HEK293 (cell line): Measurements from ENCODE around the gene TRIM65.

Experiments
- CTCF ChIA-PET: fragments of 350-600 bp; formaldehyde crosslinking; extraction: SDS; loops from one replicate; lab custom pipeline; 2021; ENCODE audit warnings: antibody characterized with exemption; lab: Yijun Ruan, JAX
- POLR2A ChIA-PET: fragments of 300-600 bp; formaldehyde crosslinking; extraction: SDS; loops from one replicate; lab custom pipeline; 2020; ENCODE audit warnings: antibody characterized with exemption, inconsistent platforms; lab: Yijun Ruan, JAX
- H3K27ac ChIP-seq: fragments of 200-500 bp; sonication (Bioruptor generic); 2 replicates; pipeline ENCODE4 v1.5.1; 2014; ENCODE audit warnings: low read depth, low read length, control low read depth, inconsistent platforms; ENCODE audit errors: extremely low read depth
- H3K36me3 ChIP-seq, 2 experiments: fragments of 200-500 bp in 1 of 2; sonication (Bioruptor generic) in 1 of 2; 1 replicate in 1 of 2; 2 replicates in 1 of 2; pipeline ENCODE4 v1.5.1; 2014 to 2017; ENCODE audit warnings: inconsistent platforms in 2 of 2, low read length in 2 of 2; ENCODE audit not compliant: control insufficient read depth in 2 of 2, insufficient read depth in 1 of 2
- H3K4me1 ChIP-seq: fragments of 200-500 bp; sonication (Bioruptor generic); 2 replicates; pipeline ENCODE4 v1.5.1; 2014; ENCODE audit warnings: mild to moderate bottlenecking, low read length, inconsistent platforms; ENCODE audit not compliant: control insufficient read depth, insufficient read depth
- H3K4me3 ChIP-seq: 2 replicates; pipeline ENCODE4 v1.5.1; 2011; ENCODE audit warnings: low read depth, mild to moderate bottlenecking, control low read depth, low read length, moderate library complexity
- H3K9me3 ChIP-seq: fragments of 200-500 bp; sonication (Bioruptor generic); 2 replicates; pipeline ENCODE4 v1.5.1; 2014; ENCODE audit warnings: low read depth, low read length, inconsistent platforms; ENCODE audit not compliant: control insufficient read depth, insufficient read depth
- EGR2 ChIP-seq: fragments of 450-650 bp; formaldehyde crosslinking; IDR thresholded peaks from 2 replicates; pipeline ENCODE4 v1.5.1; 2016; ENCODE audit warnings: low read depth, missing biosample characterization, missing genetic modification characterization
- GLIS1 ChIP-seq: fragments of 450-650 bp; formaldehyde crosslinking; IDR thresholded peaks from 2 replicates; pipeline ENCODE4 v1.5.1; 2016; ENCODE audit warnings: missing biosample characterization, missing genetic modification characterization
- GLIS2 ChIP-seq: fragments of 450-650 bp; formaldehyde crosslinking; IDR thresholded peaks from 2 replicates; pipeline ENCODE4 v1.5.1; 2016; ENCODE audit warnings: missing biosample characterization, missing genetic modification characterization
- KLF1 ChIP-seq: fragments of 450-650 bp; formaldehyde crosslinking; IDR thresholded peaks from 2 replicates; pipeline ENCODE4 v1.5.1; 2016; ENCODE audit warnings: missing biosample characterization, missing genetic modification characterization
- KLF9 ChIP-seq: fragments of 450-650 bp; formaldehyde crosslinking; IDR thresholded peaks from 2 replicates; pipeline ENCODE4 v1.5.1; 2016; ENCODE audit warnings: missing biosample characterization, missing genetic modification characterization, low read depth
- MYNN ChIP-seq: fragments of 450-650 bp; formaldehyde crosslinking; IDR thresholded peaks from 2 replicates; pipeline ENCODE4 v1.5.1; 2016; ENCODE audit warnings: missing biosample characterization, missing genetic modification characterization, borderline replicate concordance
- ZEB2 ChIP-seq: fragments of 450-650 bp; formaldehyde crosslinking; IDR thresholded peaks from 2 replicates; pipeline ENCODE4 v1.5.1; 2016; ENCODE audit warnings: missing biosample characterization, missing genetic modification characterization
- ZFHX2 ChIP-seq: fragments of 450-650 bp; formaldehyde crosslinking; conservative IDR thresholded peaks from 2 replicates; pipeline ENCODE4 v1.5.1; 2016; ENCODE audit warnings: missing biosample characterization, missing genetic modification characterization
- ZIC2 ChIP-seq: fragments of 450-650 bp; formaldehyde crosslinking; IDR thresholded peaks from 2 replicates; pipeline ENCODE4 v1.5.1; 2016; ENCODE audit warnings: missing biosample characterization, missing genetic modification characterization
- ZNF132 ChIP-seq: fragments of 450-650 bp; formaldehyde crosslinking; IDR thresholded peaks from 2 replicates; pipeline ENCODE4 v1.5.1; 2017; ENCODE audit warnings: missing biosample characterization, missing genetic modification characterization, borderline replicate concordance
- ZNF239 ChIP-seq: fragments of 450-650 bp; formaldehyde crosslinking; IDR thresholded peaks from 2 replicates; pipeline ENCODE4 v1.5.1; 2016; ENCODE audit warnings: missing biosample characterization, missing genetic modification characterization
- ZNF26 ChIP-seq: fragments of 450-650 bp; formaldehyde crosslinking; IDR thresholded peaks from 2 replicates; pipeline ENCODE4 v1.5.1; 2016; ENCODE audit warnings: missing biosample characterization, missing genetic modification characterization
- ZNF341 ChIP-seq: fragments of 450-650 bp; formaldehyde crosslinking; IDR thresholded peaks from 2 replicates; pipeline ENCODE4; 2016; ENCODE audit warnings: low read depth, missing biosample characterization, missing genetic modification characterization
- ZNF560 ChIP-seq: fragments of 450-650 bp; formaldehyde crosslinking; IDR thresholded peaks from 2 replicates; pipeline ENCODE4 v1.5.1; 2017; ENCODE audit warnings: missing biosample characterization, missing genetic modification characterization, borderline replicate concordance
- ZNF624 ChIP-seq: fragments of 450-650 bp; formaldehyde crosslinking; IDR thresholded peaks from 2 replicates; pipeline ENCODE4 v1.5.1; 2017; ENCODE audit warnings: missing biosample characterization, missing genetic modification characterization
- ZNF777 ChIP-seq: fragments of 450-650 bp; formaldehyde crosslinking; IDR thresholded peaks from 2 replicates; pipeline ENCODE4 v1.5.1; 2017; ENCODE audit warnings: missing biosample characterization, missing genetic modification characterization, borderline replicate concordance
- TF ChIP-seq, protein P1 (sequence below): fragments of 450-650 bp; formaldehyde crosslinking; IDR thresholded peaks from 2 replicates; pipeline ENCODE4 v1.5.1; 2016; ENCODE audit warnings: missing biosample characterization, missing genetic modification characterization
- TF ChIP-seq, protein P2 (sequence below): fragments of 450-650 bp; formaldehyde crosslinking; IDR thresholded peaks from 2 replicates; pipeline ENCODE4 v1.5.1; 2016; ENCODE audit warnings: missing biosample characterization, missing genetic modification characterization
- TF ChIP-seq, protein P3 (sequence below): fragments of 450-650 bp; formaldehyde crosslinking; IDR thresholded peaks from 2 replicates; pipeline ENCODE4 v1.5.1; 2016; ENCODE audit warnings: missing biosample characterization, missing genetic modification characterization

The TRIM65 gene

GRCh38 chr17:75875940-75876189 lies 20.9 kb downstream of the TRIM65 start (continued):
- TF ChIP-seq GLIS1 (tag by site-specific recombination) (peak; percentile 12; the same call in 1 of the 2 replicates), MYNN (tag by site-specific recombination) (no peak), ZNF560 (tag by site-specific recombination) (no peak), ZNF777 (tag by site-specific recombination) (no peak), ZNF132 (tag by site-specific recombination) (no peak), ZNF624 (tag by site-specific recombination) (no peak)

GRCh38 chr17:75875182-75875939 lies 21.4 kb downstream of the TRIM65 start:
- ChIA-PET CTCF (interaction anchor here (0.6 to 7.6 kb wide), 5 partner anchors 14 to 88 kb away, joined by 3 to 84 read pairs (median 7); partner anchors contain the start of gene WBP2), POLR2A (interaction anchor here (0.7 to 5.1 kb wide), 6 partner anchors 18 to 95 kb away, joined by 3 to 34 read pairs (median 3); partner anchors contain the start of genes MRPL38 and WBP2)
- Histone ChIP-seq H3K9me3 (no peaks in the 10 kb centered on the region), H3K27ac (no peak overlapping the region), H3K4me1 (peaks cover 4% of the 10 kb centered on the region), H3K36me3 (peaks cover 0 to 4% of the 10 kb centered on the region in 2 experiments; a peak in 1 of 3 replicates), H3K4me3 (no peak overlapping the region)
- TF ChIP-seq ZNF341 (tag by site-specific recombination) (no peak), KLF9 (tag by site-specific recombination) (peak; percentile 47; the same call in 1 of the 2 replicates), ZNF26 (tag by site-specific recombination) (no peak), GLIS2 (tag by site-specific recombination) (peak; percentile 13; the same call in 1 of the 2 replicates), ZFHX2 (tag by site-specific recombination) (peak; percentile 49), ZEB2 (tag by site-specific recombination) (no peak), ZIC2 (tag by site-specific recombination) (peak; percentile 54; the same call in 1 of the 2 replicates), EGR2 (tag by site-specific recombination) (peak; percentile 23; the same call in 1 of the 2 replicates), ZNF239 (tag by site-specific recombination) (no peak), KLF1 (no peak)
- TF ChIP-seq, protein P1, sequence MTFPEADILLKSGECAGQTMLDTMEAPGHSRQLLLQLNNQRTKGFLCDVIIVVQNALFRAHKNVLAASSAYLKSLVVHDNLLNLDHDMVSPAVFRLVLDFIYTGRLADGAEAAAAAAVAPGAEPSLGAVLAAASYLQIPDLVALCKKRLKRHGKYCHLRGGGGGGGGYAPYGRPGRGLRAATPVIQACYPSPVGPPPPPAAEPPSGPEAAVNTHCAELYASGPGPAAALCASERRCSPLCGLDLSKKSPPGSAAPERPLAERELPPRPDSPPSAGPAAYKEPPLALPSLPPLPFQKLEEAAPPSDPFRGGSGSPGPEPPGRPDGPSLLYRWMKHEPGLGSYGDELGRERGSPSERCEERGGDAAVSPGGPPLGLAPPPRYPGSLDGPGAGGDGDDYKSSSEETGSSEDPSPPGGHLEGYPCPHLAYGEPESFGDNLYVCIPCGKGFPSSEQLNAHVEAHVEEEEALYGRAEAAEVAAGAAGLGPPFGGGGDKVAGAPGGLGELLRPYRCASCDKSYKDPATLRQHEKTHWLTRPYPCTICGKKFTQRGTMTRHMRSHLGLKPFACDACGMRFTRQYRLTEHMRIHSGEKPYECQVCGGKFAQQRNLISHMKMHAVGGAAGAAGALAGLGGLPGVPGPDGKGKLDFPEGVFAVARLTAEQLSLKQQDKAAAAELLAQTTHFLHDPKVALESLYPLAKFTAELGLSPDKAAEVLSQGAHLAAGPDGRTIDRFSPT = peak; percentile 75
- TF ChIP-seq, protein P2, sequence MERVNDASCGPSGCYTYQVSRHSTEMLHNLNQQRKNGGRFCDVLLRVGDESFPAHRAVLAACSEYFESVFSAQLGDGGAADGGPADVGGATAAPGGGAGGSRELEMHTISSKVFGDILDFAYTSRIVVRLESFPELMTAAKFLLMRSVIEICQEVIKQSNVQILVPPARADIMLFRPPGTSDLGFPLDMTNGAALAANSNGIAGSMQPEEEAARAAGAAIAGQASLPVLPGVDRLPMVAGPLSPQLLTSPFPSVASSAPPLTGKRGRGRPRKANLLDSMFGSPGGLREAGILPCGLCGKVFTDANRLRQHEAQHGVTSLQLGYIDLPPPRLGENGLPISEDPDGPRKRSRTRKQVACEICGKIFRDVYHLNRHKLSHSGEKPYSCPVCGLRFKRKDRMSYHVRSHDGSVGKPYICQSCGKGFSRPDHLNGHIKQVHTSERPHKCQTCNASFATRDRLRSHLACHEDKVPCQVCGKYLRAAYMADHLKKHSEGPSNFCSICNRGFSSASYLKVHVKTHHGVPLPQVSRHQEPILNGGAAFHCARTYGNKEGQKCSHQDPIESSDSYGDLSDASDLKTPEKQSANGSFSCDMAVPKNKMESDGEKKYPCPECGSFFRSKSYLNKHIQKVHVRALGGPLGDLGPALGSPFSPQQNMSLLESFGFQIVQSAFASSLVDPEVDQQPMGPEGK = peak; percentile 48
- TF ChIP-seq, protein P3, sequence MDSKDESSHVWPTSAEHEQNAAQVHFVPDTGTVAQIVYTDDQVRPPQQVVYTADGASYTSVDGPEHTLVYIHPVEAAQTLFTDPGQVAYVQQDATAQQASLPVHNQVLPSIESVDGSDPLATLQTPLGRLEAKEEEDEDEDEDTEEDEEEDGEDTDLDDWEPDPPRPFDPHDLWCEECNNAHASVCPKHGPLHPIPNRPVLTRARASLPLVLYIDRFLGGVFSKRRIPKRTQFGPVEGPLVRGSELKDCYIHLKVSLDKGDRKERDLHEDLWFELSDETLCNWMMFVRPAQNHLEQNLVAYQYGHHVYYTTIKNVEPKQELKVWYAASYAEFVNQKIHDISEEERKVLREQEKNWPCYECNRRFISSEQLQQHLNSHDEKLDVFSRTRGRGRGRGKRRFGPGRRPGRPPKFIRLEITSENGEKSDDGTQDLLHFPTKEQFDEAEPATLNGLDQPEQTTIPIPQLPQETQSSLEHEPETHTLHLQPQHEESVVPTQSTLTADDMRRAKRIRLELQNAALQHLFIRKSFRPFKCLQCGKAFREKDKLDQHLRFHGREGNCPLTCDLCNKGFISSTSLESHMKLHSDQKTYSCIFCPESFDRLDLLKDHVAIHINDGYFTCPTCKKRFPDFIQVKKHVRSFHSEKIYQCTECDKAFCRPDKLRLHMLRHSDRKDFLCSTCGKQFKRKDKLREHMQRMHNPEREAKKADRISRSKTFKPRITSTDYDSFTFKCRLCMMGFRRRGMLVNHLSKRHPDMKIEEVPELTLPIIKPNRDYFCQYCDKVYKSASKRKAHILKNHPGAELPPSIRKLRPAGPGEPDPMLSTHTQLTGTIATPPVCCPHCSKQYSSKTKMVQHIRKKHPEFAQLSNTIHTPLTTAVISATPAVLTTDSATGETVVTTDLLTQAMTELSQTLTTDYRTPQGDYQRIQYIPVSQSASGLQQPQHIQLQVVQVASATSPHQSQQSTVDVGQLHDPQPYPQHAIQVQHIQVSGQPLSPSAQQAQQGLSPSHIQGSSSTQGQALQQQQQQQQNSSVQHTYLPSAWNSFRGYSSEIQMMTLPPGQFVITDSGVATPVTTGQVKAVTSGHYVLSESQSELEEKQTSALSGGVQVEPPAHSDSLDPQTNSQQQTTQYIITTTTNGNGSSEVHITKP = peak; percentile 87
